NCI-H1048 (cell line): ENCODE results near the gene TTC39C.

Experiments
- DNase-seq: peaks from one replicate; lab custom pipeline; 2025; lab: John Stamatoyannopoulos, UW

TTC39C gene

DNA sequence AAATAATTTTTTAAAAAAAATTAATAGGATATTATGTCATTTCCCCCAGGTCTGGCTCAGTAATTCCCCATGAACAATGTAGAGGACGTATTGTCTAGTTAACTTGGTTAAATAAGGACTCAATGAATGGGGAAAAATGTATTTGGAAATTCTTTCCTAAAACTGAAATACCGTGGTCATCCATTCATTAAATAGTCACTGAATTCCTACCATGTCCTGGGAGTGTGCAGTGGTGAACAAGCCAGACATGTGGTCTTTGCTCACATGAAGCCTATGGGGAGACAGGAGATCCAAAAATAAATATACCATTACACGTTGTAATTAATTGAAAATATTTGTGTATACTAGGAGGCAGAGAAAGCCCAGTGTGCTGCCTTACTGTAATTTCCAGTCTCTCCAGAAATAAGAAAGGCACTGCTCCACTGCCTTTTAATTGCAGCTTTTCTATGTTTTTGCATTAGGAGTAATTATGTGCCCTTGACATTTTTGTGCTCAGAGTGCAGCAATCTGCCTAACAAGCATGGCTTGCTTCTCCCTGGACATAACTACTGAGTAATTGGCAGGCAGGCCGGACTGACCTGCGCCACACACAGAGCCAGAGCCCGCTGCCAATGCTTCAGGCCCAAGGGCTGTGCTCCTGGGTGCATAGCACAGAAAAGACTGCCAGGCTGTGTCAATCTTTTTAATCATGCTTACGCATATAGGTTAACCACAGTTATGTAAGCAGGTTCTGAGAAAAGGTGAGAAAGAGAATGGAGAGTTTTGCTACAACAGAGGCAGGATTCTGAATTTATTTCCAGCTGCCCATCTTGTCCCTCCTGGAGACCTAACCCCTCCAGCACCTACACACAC, 22.2 kb upstream of the TTC39C start:
- DNase-seq, result no peak

DNA sequence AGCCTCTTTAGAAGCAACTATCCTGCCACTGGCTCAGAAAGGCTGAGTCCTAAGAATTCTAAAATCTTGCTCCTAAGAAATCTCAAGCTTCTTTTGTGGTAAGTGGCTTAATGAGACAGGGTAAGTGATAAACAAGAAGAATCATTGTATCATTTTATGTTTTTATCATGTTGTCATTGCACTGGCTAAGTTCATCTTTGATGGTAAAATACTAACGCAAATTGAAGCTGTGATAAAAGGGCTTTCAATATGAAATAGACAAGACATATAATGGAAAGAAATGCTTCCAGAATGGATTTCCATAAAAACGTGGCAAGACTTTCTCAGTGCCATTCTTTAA, 21.6 kb upstream of the TTC39C start:
- no peak for DNase-seq

DNA sequence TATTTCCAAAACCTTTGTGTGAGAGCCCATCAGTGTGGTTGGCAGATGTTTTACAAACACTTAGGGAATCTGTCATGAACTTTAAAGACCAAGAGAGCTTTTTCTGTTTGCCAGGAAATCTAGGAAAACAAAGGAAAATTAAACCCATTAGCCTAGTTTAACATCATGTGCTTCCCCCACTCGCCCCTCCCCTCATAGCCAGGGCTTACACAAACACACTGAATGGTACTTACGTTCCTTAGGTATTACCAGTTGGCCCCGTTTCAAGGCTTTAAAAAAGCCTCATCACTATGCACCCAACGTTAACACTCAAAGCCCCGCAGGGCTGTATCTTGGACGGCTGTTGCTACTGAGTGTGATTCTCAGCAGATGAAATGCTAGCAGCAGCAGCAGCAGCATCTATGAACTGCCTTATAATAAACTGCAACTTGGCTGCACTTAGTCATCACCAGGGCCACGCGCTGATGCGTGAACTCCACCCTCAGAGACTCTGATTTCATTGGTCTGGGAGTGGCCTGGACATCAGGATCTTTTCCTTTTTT, 20.1 kb upstream of the TTC39C start:
- DNase-seq, result peak; percentile 76

DNA sequence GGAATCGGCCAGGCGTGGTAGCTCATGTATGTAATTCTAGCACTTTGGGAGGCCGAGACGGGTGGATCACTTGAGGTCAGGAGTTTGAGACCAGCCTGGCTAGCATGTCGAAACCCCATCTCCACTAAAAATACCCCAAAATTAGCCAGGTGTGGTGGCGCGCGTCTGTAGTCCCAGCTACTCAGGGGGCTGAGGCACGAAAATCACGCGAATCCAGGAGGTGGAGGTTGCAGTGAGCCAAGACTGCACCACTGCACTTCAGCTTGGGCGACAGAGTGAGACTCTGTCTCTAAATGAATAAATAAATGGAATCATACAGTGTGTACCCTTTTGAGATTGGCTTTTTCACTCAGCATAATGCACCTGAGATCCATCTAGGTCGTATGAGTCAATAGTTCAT, 19.4 kb upstream of the TTC39C start:
- no peak for DNase-seq

DNA sequence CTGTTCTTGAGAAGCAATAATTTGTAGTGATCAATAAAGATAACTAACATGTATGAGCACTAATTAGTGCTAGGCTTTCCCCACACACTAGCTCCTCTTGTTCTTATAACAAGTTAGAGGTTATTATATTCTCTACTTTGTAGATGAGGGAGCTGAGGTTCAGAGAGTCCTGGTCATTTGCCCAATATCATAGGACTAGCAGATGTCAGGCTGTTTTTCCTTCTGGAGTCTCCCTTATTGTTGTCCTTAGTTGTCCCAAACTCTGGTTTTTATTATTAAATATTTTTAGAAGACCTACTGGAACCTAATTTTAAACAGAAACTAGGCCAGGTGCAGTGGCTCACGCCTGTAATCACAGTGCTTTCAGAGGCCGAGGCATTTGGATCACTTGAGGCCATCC, 16.5 kb upstream of the TTC39C start:
- no peak for DNase-seq

DNA sequence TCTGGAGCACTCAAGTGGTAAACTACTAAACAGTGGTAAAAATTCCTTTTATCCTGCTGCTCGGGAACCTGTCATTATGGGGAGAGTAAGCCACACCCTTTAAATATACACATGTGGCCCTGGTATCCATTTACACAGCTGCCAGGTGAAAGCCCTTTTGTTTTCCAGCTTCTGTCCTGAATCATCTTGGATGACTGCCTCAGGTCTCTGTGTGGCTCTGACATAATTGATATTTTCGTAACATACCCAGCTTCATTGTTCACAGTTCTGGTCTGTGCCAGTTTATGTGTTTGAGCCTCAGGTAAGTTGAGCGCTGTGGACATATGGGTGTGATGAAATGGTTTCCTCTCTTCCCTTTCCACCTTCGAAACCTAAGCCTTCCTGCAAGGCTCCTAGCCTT, 15.7 kb upstream of the TTC39C start:
- DNase-seq, result peak; percentile 63

DNA sequence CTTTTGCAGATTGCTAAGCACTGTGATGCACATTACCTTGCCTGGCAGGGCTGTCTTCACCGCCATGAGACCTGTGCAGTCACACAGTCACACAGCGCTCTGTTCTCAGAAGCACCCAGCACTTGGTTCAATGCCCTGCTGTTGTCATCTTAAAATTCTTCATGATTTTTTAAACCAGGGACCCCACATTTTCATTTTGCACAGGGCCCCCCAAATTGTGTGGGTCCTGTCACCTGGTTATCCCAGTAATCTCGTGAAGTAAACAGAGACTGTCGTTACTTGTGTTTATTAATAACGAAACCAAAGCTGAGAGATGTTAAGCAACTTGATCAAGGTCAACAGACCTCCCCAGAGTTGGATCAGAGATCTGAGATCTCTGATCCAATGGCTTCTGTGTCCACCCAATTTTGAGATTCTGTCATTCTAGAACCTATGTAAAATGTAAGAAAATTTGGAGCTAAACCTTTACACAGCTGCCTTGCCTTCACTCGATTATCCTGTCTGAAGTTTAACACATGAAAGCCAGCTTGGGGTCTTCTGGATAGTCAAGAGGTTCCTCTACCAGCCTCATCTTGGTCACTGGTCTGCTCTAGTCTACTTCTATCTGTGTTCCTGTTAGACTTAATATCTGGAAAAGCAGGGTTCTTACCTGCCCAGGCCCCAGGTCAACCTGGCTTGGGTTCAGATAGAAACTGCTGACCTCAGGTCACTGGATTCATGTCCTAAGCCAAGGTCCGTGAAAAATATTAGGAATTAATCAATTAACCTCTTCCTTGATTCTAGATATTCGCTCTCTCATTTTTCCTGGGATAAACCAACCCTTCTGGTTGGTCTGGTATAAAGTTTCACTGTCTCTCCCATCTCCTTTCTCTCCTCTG, 13.7 kb upstream of the TTC39C start:
- no peak for DNase-seq

DNA sequence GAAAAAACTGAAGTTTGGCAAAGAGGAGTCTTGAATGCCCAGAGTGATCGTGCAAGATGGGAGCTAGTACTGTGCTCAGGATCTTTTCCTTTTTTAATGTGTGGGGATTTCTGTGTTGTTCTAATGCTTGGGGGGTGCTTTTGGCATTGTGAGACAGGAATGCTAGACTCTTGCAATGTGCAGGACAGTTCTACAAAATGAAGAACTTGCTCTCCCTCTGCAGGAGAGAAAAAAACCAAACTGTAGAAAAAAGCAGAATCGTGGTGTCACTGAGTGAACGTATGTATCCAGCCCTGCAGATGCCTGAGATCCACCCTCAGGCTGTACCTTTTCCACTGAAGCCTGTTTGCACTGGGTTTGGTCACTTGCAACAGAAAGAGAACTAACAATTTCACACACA, 12.1 kb upstream of the TTC39C start:
- DNase-seq, result no peak

DNA sequence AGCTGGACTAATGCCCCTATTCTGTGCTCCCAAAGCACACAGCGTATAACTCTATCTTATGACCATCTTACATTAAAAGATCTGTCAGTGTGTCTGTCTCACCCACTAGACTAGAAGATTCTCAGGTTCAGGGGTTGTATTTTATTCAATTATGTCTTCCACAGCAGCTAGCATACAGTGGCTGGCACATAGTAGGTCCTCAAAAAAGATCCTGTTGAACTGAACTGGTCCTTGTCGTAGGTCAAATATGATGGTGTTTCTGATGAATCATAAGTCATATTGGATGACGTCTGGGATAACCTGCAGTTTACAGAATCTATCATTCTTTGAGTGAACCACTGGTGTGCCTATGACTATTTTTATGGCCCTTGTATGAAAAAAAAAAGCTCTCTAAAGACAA, 11.3 kb upstream of the TTC39C start:
- no peak for DNase-seq

DNA sequence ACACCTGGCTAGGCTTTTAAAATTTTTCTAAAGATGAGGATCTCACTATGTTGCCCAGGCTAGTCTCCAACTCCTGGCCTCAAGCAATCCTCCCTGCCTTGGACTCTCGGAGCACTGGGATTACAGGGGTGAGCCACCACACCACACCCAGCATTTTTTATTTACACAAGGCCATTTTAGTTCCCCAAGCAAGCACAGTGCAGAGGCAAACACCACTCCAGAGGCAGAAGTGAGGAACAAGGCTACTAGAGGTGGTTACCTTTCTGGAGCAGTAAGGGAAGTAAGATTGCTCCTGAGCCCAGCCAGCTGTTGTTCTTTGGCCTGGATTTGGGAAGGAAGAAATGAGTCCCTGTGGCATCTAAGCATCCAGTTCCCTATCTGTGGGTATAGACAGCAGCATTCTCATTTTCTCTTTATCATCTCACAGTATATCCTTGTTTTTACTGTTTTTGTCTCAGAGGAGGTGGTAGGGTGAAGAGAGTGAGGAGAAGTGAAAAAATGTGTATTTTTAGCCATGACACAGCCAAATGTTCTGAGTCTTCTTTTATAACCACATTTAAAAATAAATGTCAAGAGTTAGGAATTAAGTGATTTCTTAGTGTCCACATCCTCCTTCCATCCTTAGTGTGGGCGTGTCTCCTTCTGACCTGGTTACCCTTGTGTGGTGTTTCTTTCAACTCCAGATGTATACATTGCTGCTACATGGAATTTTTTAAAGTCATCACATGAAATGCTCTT, 10.5 kb upstream of the TTC39C start:
- no peak for DNase-seq

DNA sequence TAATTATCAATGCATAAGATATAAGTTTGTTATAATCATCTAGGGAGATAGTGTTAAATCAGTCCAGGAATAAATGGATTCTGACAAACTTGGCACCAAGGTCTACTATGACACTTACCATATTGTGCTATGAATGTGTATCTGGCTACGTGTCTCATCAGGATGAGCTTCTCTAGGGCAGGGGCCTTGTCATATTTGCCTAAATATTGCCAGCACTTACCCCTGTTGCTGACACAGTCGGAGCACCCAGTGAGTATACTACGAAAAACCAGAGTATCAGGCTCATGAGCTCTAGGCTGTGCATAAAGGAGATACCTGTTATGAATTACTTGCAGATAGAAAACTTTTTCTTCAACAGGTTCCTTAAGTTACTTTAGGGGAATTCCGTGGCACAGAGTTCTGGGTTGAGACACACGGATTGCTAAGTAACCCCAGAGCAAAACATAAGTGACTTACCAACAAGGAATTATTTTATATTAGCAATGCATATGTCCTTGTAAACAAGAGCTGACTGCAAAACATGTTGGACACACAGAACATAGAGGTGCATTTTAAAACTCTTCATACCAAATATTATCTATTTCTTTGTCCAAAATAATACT, 7.7 kb upstream of the TTC39C start:
- DNase-seq, result no peak

DNA sequence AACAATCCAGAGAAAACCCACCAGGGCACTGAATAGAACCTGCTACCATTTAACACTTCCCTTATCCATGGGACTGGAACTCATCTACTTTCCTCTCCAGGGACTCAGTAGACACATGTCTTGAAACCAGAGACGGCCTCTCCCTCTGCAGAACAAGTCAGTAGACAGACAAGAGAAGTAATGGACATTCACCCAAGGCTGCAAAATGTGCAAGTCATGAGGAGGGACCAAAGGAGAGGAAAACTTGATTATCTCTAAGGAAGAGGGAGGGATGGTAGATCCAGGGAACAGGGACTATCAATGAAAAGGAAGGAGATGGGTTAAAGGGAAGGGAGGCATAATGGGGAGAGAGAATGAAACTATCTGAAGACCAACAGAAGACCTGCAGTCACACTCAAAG, 5.3 kb upstream of the TTC39C start:
- no peak for DNase-seq

DNA sequence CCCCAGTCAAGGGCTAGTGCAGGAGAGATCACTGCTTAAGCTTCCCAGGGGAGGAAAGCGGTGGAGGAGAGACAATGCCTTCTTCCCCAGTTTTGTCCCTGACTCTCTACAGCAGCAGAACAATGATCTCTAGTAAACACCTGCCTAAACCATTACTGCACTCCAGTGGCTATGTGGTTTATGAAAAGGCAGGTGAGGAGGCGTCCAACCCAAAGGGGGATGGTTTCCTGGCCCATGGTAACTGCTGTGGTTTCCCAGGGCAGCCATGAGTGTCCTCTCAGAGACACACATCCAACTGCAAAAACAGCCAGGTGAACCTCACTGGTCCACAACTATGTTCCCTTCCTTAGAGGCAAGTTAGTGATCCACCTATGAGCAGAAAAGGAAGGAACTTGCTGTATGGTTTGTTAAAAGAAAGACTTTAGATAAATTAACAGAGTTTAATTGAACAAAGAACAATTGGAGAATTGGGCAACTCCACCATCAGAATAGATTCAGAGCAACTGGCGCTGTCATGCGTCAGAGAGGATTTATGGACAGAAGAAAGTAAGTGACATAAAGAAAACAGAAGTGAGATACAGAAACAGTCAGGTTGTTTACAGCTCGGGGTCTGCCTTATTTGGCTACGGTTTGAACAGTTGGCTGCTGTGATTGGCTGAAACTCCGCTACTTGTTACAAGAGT, 4.8 kb upstream of the TTC39C start:
- no peak for DNase-seq

DNA sequence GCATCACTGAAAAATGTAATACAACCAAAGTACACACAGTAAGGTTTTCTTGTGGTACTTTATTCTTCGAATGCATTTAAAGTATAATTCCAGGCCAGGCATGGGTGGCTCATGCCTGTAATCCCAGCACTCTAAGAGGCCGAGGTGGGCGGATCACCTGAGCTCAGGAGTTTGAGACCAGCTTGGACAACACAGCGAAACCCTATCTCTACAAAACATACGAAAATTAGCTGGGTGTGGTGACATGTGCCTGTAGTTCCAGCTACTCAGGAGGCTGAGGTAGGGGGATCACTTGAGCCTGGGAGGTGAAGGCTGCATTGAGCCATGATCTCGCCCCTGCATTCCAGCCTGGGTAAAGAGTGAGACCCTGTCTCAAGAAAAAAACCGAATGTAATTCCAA, 3.9 kb upstream of the TTC39C start:
- DNase-seq, result no peak

DNA sequence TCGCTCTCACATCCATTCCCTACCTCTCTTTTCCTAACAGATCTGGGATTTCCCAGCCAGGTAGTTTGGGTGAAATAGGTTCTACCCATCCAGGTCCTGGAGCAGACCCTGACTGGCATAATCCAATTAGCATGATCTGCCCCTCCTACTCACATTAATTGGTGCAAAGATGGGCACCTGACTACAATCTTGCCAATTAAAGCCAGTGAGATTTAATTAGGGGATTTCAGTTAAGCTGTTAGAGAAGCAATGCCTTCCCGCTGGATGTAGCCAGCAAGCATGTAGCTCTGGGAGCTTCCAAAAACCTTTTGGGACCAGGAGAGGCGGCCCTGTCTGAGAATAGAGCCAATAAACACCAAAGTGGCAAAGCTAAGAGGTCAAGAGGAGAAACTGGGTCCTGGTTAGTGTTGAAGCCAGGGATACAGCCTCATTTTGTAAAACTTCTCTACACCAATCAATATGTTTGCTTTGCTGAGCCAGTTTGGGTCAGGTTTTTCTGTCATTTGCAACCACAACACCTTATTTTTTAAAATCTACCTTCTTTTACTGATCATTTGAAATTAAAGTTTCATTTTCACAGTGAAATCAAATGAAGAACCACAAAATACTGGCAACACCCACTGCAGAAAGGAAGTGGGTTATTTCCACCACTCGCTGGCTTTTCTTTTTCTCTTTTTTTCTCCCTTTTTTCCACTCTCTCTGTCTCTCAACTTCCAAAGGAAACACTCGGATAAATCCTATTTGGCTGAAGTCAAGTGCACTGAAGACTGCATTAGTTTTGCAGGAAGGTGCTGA, 3.2 kb upstream of the TTC39C start:
- DNase-seq, result no peak

DNA sequence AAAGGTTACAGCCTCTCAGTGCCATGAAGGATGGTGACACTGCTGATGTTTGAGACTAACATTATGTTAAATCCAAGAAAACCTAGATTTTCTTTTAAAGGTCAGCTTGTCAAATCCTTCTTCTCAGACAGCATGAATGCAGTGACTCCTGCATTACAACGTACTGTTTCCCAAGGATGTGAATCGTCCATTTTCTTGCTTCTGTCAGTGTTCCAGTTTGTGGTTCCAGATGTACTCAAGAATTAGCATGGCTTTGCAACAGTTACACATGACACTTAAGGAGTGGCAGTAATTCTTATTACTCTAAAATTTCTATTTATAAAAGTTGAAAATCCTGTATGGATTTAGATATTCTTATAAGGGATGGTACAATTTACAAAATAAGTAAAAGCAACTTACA, 1.5 kb upstream of the TTC39C start:
- no peak for DNase-seq

DNA sequence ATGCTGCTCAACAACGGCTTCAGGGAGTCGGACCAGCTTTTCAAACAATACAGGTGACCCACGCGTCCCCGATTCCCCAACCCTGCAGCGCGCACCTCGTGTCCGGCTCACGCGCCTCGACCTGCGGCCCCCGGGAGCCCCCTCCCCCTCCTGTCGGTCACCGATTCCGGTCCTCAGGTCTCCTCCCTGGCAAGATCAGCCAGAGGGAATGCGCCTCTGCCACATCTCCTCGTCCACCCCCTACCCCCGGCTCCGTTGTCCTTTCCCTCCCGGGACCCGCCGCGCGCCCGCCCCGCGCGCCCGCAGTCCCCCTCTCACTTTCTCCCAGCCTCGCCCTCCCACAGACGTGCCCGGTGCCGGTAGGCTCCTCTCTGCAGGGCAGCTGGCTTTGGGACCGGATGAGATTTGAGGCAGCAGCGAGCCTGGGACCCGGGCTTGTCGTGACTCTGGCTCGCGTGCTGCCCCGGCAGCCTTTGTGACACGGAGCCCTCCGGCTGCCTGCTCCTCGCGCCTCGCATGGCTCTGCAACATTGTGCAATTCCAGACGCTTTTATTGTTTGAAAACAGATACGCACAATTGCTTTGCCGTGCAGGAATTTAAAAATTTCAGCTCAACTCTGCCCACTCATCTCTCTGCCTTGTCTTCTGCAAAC, 558 bp downstream of the TTC39C start:
- no peak for DNase-seq

DNA sequence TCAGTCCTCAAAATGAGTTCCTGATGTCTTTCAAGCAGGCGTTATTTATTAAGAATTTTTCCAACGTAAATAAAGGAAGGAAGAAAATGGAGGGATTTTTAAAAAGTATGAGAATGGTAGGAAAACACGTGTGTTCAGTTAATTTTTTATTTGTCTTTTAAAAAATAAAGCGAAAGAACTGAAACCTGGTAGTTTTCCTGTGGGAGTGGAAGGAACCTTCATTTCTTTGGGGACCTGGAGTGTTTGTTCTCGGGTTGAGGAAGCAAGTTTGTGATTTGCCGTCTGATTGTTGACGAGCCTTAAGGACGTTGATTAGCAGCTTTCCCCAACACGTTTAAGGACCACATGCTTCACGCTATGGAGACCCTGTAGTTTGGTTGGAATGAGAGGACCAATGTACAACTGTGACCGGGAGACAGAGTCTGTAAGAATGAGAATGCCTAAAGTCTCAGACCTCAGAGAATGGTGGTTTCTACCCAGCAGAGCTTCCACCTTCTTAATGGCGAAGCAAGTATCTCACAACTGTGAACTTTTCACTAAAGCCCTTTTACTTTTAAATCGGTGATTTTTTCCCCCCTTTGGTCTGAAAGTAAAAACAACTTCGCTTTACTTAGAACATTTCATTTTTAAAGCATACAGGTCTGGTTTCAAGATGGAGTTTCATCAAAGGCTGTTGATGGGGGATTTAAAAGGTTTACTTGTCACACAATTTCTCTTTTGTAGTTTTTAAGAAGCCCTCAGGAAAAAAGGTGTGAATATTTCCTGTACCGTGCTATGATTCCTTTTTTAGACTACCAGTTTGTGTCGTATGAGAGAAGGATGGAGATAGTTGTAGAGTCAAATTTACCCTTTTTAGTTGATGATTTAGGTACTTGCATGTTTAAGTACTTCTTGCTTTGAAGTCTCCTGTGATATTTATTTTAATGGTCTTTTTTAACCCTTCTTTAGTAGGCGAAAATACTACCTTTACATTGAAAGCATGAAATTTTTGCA, 1.4 kb downstream of the TTC39C start:
- no peak for DNase-seq

DNA sequence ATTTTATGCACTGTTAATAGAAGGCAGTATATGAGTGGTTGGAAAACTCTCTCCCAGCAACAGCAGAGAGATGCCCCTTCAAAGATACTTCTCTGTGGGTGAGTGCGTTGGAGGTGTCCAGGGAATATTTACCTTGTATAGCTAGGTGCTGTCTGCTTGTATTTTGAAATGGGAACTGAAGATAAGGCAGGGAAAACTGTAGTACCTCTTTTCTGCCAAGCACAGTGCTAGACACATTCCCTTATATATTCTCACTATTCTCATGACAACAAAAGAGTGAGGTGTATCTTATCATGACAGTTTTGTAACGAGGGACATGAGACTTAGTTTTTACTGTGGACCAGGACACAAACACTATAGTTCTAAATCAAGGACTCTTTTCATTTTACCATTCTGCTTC, 2.1 kb downstream of the TTC39C start:
- no peak for DNase-seq
